OCI-LY1 (cell line): ENCODE data around the gene ADAM11.

ENCODE experiments used
- H2AFZ ChIP-seq: fragments of 200-600 bp; sonication (generic), shearing (Covaris generic); 2 replicates; pipeline ENCODE4 v1.6.0; 2014; ENCODE audit warnings: antibody characterized with exemption, mild to moderate bottlenecking, low read length
- H3F3A ChIP-seq: fragments of 200-600 bp; sonication (generic), shearing (Covaris generic); 2 replicates; pipeline ENCODE4 v1.6.0; 2014; ENCODE audit warnings: mild to moderate bottlenecking, antibody characterized with exemption, low read length, moderate library complexity; ENCODE audit not compliant: insufficient read depth
- H3K27ac ChIP-seq: fragments of 200-600 bp; sonication (generic); 2 replicates; pipeline ENCODE4 v1.5.1; 2014; ENCODE audit warnings: low read length, mixed run types, mild to moderate bottlenecking, low read depth; ENCODE audit not compliant: poor library complexity, severe bottlenecking
- H3K27me3 ChIP-seq: fragments of 200-600 bp; sonication (generic); 2 replicates; pipeline ENCODE4 v1.6.0; 2014; ENCODE audit warnings: antibody characterized with exemption, mild to moderate bottlenecking, low read length, moderate library complexity; ENCODE audit not compliant: insufficient read depth
- H3K36me3 ChIP-seq: fragments of 200-600 bp; sonication (generic); 2 replicates; pipeline ENCODE4 v1.6.1; 2014; ENCODE audit warnings: mild to moderate bottlenecking, antibody characterized with exemption, low read length, moderate library complexity, mixed read lengths; ENCODE audit not compliant: insufficient read depth
- H3K4me1 ChIP-seq: fragments of 200-600 bp; sonication (generic); 2 replicates; pipeline ENCODE4 v1.5.1; 2014; ENCODE audit warnings: mild to moderate bottlenecking, low read length, moderate library complexity; ENCODE audit not compliant: insufficient read depth, severe bottlenecking
- H3K4me2 ChIP-seq: fragments of 200-600 bp; sonication (generic), shearing (Covaris generic); 2 replicates; pipeline ENCODE4 v1.6.1; 2014; ENCODE audit warnings: low read length
- H3K4me3 ChIP-seq: fragments of 200-600 bp; sonication (generic); 2 replicates; pipeline ENCODE4 v1.5.1; 2014; ENCODE audit warnings: low read length, low read depth, mild to moderate bottlenecking, mixed read lengths; ENCODE audit not compliant: poor library complexity, severe bottlenecking
- H3K79me2 ChIP-seq: fragments of 200-600 bp; shearing (Covaris generic); 2 replicates; pipeline ENCODE4 v1.6.1; 2016; ENCODE audit warnings: mixed run types, low read length, mixed read lengths; ENCODE audit not compliant: insufficient read depth
- H3K9ac ChIP-seq: fragments of 200-600 bp; sonication (generic), shearing (Covaris generic); 2 replicates; pipeline ENCODE4 v1.6.1; 2014; ENCODE audit warnings: mild to moderate bottlenecking, low read length, mixed read lengths
- H3K9me2 ChIP-seq: fragments of 200-600 bp; sonication (generic), shearing (Covaris generic); 2 replicates; pipeline ENCODE4 v1.6.1; 2014; ENCODE audit warnings: low read depth, mild to moderate bottlenecking, low read length, mixed read lengths
- H3K9me3 ChIP-seq: fragments of 200-600 bp; shearing (Covaris generic); 2 replicates; pipeline ENCODE4 v1.6.1; 2014; ENCODE audit warnings: low read length, mixed read lengths
- H4K20me1 ChIP-seq: fragments of 200-600 bp; sonication (generic), shearing (Covaris generic); 2 replicates; pipeline ENCODE4 v1.6.0; 2016; ENCODE audit warnings: mild to moderate bottlenecking, low read length; ENCODE audit not compliant: insufficient read depth
- CTCF ChIP-seq: fragments of 200-600 bp; sonication (generic), shearing (Covaris generic); IDR thresholded peaks from 2 replicates; pipeline ENCODE4 v1.5.1; 2017; ENCODE audit warnings: mild to moderate bottlenecking, antibody characterized with exemption, low read length, moderate library complexity, mixed read lengths
- EZH2 ChIP-seq: fragments of 200-600 bp; sonication (generic), shearing (Covaris generic); IDR thresholded peaks from 2 replicates; pipeline ENCODE4 v1.8.0; 2017; ENCODE audit warnings: borderline replicate concordance, mixed run types, mild to moderate bottlenecking, antibody characterized with exemption, low read length, moderate library complexity, mixed read lengths

The ADAM11 gene

GRCh38 chr17:44793885-44794842 lies 35.4 kb downstream of the ADAM11 start:
- Histone ChIP-seq H4K20me1 (no peaks in the 10 kb centered on the region), H3K27ac (no peak overlapping the region), H3K27me3 (0 out of 2 replicates have a peak, but pooled peaks cover 4% of the 10 kb centered on the region), H3K79me2 (no peaks in the 10 kb centered on the region), H3K9me3 (no peaks in the 10 kb centered on the region), H2AFZ (no peak overlapping the region), H3K9ac (no peak overlapping the region), H3K36me3 (no peaks in the 10 kb centered on the region; the same call in 1 of the 2 replicates), H3K4me2 (no peak overlapping the region), H3K4me1 (no peaks in the 10 kb centered on the region), H3F3A (no peaks in the 10 kb centered on the region), H3K9me2 (no peaks in the 10 kb centered on the region), H3K4me3 (no peak overlapping the region)
- TF ChIP-seq CTCF (no peak), EZH2 (no peak)

GRCh38 chr17:44794851-44795413 lies 36.1 kb downstream of the ADAM11 start:
- 0 out of 2 replicates have a peak, but pooled peaks cover under 1% of the 10 kb centered on the region for H3K27me3 ChIP-seq
- no peak overlapping the region for H3K4me2 ChIP-seq
- H4K20me1 ChIP-seq: no peaks in the 10 kb centered on the region
- no peaks in the 10 kb centered on the region for H3K9me2 ChIP-seq
- H3F3A ChIP-seq: no peaks in the 10 kb centered on the region
- H3K4me1 ChIP-seq: no peaks in the 10 kb centered on the region
- H3K27ac ChIP-seq: no peak overlapping the region
- no peak for TF ChIP-seq EZH2
- TF ChIP-seq CTCF: no peak
- H3K9me3 ChIP-seq: no peaks in the 10 kb centered on the region
- H3K36me3 ChIP-seq: peaks cover 4% of the 10 kb centered on the region; the same call in 1 of the 2 replicates
- H3K9ac ChIP-seq: no peak overlapping the region
- H2AFZ ChIP-seq: no peak overlapping the region
- no peaks in the 10 kb centered on the region for H3K79me2 ChIP-seq
- no peak overlapping the region for H3K4me3 ChIP-seq

- peaks cover 6% of the 10 kb centered on the region for H3K36me3 ChIP-seq
- H3K4me3 ChIP-seq: no peak overlapping the region
- H3K9me3 ChIP-seq: no peaks in the 10 kb centered on the region
- no peaks in the 10 kb centered on the region for H3K79me2 ChIP-seq
- TF ChIP-seq EZH2 (no peak), CTCF (no peak)
- no peaks in the 10 kb centered on the region for H3K9me2 ChIP-seq
- no peak overlapping the region for H2AFZ ChIP-seq
- no peaks in the 10 kb centered on the region for H3K27me3 ChIP-seq
- no peak overlapping the region for H3K4me2 ChIP-seq
- no peak overlapping the region for H3K27ac ChIP-seq
- H3K4me1 ChIP-seq: no peaks in the 10 kb centered on the region
- H3K9ac ChIP-seq: no peak overlapping the region
- H3F3A ChIP-seq: no peaks in the 10 kb centered on the region
- H4K20me1 ChIP-seq: no peaks in the 10 kb centered on the region
Measured at GRCh38 chr17:44795421-44795820, 36.6 kb downstream of the ADAM11 start.
